ENCODE data around the gene MGAT4C.
"Not testable (repeated sequence)": the region's sequence is repeated elsewhere in the genome, so short reads cannot be mapped to it uniquely, and the experiment has no call there.

MGAT4C gene

DNA sequence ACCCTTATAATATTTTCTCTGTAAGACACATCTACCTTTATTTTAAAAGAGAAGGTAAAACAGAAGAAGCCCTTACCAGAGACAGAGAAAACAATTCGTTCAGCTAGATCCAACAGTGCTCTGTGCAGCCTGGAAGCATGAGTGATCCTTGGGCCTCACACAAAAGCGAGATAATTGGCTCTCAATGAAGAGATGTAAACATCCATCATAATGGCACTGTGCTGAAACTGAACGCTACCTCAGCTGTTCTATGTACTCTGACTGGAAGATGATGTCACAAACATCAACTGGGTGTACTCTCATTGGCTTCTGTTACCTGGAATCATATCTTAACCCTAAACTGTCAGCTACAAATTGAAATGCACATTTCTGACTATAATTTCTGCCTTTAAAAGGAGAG lies at the start of gene MGAT4C:
MGAT4C (minus strand) TSS at position 229 of the 400 bp plus-strand sequence.
- no peak for DNase-seq (ENCODE audit: low spot score)

DNA sequence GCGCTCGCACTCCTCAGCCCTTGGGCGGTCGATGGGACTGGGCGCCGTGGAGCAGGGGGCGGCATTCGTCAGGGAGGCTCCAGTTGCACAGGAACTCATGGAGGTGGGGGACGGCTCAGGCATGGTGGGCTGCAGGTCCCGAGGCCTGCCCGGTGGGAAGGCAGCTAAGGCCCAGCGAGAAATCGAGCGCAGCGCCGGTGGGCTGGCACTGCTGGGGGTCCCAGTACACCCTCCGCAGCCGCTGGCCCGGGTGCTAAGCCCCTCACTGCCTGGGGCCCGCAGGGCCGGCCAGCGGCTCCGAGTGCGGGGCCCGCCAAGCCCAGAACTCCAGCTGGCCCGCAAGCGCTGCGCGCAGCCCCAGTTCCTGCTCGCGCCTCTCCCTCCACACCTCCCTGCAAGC lies 40.2 kb upstream of the MGAT4C start:
- DNase-seq (ENCODE audit: low spot score), result not testable (repeated sequence)

- no peak for DNase-seq (ENCODE audit: low spot score)
Measured at GRCh38 chr12:86293682-86294240, 37.6 kb upstream of the MGAT4C start.

GRCh38 chr12:86292480-86292879 lies 36.3 kb upstream of the MGAT4C start:
- no peak for DNase-seq (ENCODE audit: low spot score)

DNA sequence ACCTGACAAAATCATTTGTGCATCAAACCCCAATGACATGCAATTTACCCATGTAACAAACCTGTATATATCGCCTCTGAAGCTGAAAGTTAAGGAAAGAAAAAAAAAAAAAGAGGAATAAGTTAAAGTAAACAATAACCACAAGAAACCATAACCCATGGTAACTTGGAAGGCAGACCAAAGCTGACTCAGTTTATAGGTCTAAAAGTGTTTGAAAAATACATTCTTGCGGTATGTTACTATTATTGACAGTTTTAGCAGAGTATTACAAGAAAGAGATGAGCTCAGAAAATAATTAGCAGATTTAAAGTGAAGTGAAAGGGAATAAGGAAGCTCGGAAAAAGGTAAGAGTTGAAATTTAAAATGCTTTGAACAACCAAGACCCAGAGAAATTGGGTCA lies 34.4 kb upstream of the MGAT4C start:
- DNase-seq (ENCODE audit: low spot score), result no peak

GRCh38 chr12:86286119-86286518 lies 29.9 kb upstream of the MGAT4C start:
- no peak for DNase-seq (ENCODE audit: low spot score)

DNA sequence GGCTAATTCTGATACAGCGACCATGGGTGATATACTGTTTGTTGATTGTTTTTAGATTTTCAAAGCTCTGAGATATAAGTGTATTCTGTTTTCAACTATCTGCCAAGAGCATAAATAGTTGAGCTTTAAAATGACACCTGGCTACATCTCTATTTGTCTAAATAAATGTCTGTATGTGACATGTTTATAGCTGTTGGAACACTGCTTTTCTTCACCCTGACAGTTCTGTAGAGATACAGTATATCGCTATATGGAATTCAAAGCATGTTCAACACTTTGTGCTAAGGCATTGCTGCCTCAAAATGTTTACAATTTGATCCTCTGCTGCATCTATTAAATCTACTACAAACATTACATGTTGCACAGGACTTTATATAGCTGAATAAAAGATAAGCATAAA lies 27.4 kb upstream of the MGAT4C start:
- DNase-seq (ENCODE audit: low spot score), result no peak

- no peak for DNase-seq (ENCODE audit: low spot score)
Measured at GRCh38 chr12:86275356-86275755, 19.2 kb upstream of the MGAT4C start.

GRCh38 chr12:86265329-86265695 lies 9.1 kb upstream of the MGAT4C start:
- no peak for DNase-seq (ENCODE audit: low spot score)

DNA sequence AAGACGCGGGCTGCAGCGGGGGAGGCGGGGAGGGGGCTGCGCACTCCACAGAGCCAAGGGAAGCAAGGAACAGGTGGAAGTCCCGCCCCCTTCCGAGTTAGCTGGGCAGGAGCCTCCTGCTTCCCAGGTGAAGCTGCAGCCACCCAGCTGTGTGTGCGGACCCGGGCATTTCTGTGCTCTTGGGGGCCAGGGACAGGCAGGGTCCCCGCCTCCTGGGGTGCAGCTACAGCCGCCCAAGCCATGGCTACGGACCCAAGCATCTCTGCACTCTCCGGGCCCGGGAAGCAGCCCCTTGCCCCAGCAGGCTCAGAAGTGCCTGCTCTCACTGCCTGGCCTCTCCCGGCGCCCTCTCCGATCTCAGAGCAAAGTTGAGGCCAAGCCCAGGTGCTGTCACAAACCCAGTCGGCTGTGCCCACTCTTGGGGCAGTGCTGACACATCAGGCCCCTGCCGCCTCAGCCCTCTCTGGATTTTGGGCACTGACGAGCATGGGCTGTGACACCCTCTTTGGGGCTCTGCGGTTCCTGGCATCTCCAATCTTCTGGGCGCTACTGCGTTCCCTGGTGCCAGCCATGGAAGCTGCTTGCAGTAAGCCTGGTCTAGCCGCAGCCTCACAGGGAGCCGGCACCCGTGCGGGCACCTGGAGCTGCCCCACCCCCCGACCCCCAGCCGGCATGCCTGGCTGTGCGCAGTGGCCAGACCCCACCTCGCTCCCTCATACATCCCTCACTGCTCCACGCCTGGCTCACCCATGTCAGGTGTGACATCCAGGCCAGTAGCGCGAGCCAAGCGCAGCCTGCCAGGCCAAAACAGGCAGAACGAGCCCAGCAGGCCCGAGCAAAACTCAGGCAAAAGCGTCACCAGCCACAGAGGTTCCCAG lies 8.5 kb upstream of the MGAT4C start:
- DNase-seq (ENCODE audit: low spot score), result no peak

- DNase-seq (ENCODE audit: low spot score), result no peak
Measured at GRCh38 chr12:86261578-86261977, 5.4 kb upstream of the MGAT4C start.

DNA sequence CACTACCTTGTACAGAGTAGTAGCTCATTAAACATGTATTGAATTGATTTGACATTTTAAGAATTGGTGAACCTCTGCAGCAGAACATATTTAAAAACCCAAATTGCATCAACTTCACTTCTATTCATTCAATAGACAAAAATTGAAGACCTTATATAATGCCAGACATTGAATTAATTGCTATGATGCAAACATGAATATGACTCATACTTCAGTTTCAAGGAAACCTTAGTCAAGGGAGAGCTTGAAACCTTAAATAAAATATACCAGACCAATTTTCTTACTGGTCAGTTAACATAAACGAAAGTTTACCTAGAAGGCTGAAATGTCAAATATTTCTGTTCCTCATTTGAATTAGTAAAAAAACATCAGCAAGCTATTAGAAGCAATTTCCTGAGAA lies 5.0 kb upstream of the MGAT4C start:
- DNase-seq (ENCODE audit: low spot score), result no peak

- no peak for DNase-seq (ENCODE audit: low spot score)
Measured at GRCh38 chr12:86260183-86260582, 4.0 kb upstream of the MGAT4C start.

- DNase-seq (ENCODE audit: low spot score), result no peak
Measured at GRCh38 chr12:86257134-86257533, 943 bp upstream of the MGAT4C start.

- no peak for DNase-seq (ENCODE audit: low spot score)
Measured at GRCh38 chr12:86254399-86255107, 1.6 kb downstream of the MGAT4C start.

DNA sequence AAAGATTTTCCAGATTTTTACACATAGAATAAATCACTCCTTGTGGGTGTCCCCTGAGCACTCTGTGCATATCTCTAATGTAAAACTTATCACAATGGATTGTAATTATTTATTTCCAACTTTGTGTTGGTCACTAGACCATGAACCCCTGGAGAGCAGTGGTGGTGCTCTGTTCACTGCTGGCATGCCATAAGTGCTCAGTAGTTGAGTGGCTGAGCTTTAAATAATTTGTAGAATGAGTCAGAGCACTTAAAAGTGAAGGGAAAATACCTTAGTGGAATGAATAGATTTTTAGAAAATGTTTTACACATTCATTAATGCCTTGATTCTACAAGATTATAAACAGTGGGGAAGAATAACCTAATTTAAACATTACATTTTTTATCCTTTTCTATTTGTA lies 6.3 kb downstream of the MGAT4C start:
- no peak for DNase-seq (ENCODE audit: low spot score)

DNA sequence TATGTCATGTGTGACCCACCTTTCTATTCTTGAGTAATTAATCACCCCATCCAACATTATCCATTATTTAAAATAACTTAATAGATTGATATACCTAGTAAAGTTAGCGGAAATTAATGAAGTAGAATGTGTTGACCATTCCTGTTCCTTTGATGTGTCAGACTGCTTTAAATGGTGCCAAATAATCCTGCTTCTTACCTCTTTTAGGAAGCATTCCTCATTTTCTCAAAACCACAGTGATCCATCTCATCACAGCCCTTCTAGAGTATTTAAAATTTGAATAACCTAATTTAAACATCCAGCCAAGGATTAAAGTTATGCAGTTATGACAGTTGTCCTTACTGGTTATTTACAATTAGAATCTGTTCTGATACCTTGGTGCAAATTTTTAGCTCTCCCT lies 6.9 kb downstream of the MGAT4C start:
- DNase-seq (ENCODE audit: low spot score), result no peak

DNA sequence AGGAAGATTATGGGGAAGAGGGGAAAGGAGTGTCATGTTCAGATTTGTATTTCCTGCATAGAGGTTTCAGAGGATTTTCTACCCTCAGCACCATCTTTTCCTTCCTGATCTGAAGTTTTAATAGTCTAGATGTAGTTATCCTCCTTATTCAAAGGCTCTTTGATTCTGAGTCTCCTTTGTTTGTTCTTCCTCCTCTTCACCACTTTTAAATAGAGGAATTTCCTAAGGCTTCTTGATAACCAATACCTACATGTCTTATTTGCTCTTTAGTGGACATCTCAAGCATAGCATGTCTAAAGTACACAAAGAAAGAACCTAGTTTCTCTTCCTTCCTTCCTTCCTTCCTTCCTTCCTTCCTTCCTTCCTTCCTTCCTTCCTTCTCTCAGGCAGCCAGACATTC lies 8.3 kb downstream of the MGAT4C start:
- no peak for DNase-seq (ENCODE audit: low spot score)

DNA sequence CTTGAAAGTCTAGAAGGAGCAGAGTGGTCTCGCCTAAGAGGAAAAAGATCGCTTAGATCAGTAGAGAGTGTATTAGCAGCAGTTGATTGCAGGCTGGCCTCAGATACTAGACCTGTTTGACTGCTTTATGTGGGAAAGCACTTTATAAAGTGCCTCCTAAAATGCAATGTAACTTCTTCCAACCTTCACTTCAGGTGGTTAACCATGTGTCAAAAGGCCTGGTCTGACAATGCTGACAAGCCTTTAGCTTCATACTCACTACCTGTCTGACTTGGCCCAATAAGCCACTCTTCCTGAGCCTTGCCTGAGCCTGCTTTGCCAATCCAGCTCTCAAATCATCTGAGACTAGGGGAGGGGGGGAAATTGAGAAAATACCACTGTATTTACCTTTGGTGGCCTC lies 14.6 kb downstream of the MGAT4C start:
- no peak for DNase-seq (ENCODE audit: low spot score)

GRCh38 chr12:86234316-86234855 lies 21.8 kb downstream of the MGAT4C start:
- no peak for DNase-seq (ENCODE audit: low spot score)

- DNase-seq (ENCODE audit: low spot score), result no peak
Measured at GRCh38 chr12:86233126-86233525, 23.1 kb downstream of the MGAT4C start.

DNA sequence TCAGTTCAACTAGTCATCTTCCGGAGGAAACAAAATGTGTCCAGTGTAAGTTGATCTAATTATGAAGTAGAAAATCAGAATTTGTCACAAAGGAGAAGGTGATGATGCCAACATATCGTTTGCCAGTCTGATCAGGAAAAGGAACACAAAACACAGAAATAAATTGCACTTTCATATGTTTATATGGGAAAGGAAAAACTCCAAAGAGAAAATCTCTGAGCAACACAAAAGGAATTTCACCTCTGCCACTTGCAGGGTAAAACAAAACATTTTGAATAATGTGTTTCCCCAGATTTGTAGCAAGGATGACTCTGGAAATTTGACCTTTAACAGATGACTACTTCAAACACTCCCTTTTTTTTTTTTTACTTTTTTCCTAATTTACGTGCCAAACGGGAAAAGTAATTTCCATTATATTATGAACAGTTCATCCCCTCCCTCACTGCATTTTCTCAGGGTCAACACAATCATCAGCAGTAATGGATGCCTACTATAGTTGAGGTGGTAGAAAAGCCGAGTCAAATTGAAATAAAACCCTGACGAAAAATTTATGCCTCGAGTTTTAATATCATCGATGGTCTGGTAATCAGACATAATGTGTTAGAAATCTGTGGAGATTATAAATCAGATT lies 25.6 kb downstream of the MGAT4C start:
- DNase-seq (ENCODE audit: low spot score), result no peak
